C4-2B (cell line): ENCODE data around the gene FOXO1.

Source experiments
- H3K27ac ChIP-seq: fragments of 450-650 bp; 2 replicates; pipeline ENCODE4 v1.5.1; 2017
- CTCF ChIP-seq: fragments of 450-650 bp; conservative IDR thresholded peaks from 2 replicates; pipeline ENCODE4 v1.5.1; 2017; ENCODE audit warnings: mild to moderate bottlenecking
- ZFX ChIP-seq: fragments of 450-650 bp; IDR thresholded peaks from 2 replicates; pipeline ENCODE4 v1.6.1; 2017

Gene FOXO1

DNA sequence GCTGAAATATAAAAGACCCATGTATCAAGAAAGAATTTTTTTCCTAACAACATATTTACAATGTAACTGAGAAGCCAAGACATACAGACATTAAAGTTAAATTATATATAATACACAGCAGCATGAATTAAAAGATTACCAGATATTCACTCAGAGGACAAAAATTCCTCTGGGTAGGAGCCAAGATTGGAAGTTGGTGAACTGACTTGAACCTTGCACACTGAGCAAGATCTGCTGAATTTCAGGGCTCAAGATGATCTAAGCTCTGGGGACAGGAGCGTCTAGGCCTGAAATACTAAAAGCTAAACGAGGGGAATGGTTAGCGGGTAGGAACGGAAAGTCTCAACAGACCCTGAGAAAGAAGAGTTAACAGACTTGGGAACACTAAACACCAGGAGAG, 8.5 kb downstream of the FOXO1 start:
- H3K27ac ChIP-seq: no peak overlapping the region
- TF ChIP-seq ZFX (no peak), CTCF (no peak)

DNA sequence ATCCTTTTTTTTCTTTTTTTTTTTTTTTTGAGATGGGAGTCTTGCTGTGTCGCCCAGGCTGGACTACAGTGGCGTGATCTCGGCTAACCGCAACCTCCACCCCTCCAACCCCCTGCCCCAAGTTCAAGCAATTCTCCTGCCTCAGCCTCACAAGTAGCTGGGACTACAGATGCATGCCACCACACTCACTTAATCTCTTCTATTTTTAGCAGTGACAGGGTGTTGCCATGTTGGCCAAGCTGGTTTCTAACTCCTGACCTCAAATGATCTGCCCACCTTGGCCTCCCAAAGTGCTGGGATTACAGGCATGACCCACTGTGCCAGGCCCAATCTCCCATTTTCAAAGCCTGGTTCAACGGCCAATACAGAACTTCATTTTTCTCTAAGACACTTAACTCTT, 9.1 kb downstream of the FOXO1 start:
- no peak overlapping the region for H3K27ac ChIP-seq
- TF ChIP-seq ZFX (no peak), CTCF (no peak)

- H3K27ac ChIP-seq: no peak overlapping the region
- TF ChIP-seq CTCF (no peak), ZFX (no peak)
Measured at GRCh38 chr13:40656358-40656757, 10.1 kb downstream of the FOXO1 start.

GRCh38 chr13:40653527-40654318, 12.7 kb downstream of the FOXO1 start:
- H3K27ac ChIP-seq: no peak overlapping the region
- TF ChIP-seq CTCF: no peak
- TF ChIP-seq ZFX: no peak

GRCh38 chr13:40652588-40652940, 13.9 kb downstream of the FOXO1 start:
- H3K27ac ChIP-seq: no peak overlapping the region
- TF ChIP-seq CTCF: no peak
- TF ChIP-seq ZFX: no peak

GRCh38 chr13:40651866-40652587, 14.4 kb downstream of the FOXO1 start:
- H3K27ac ChIP-seq: no peak overlapping the region
- TF ChIP-seq CTCF: no peak
- no peak for TF ChIP-seq ZFX

- TF ChIP-seq ZFX: no peak
- no peak for TF ChIP-seq CTCF
- H3K27ac ChIP-seq: no peak overlapping the region
Measured at GRCh38 chr13:40648841-40649240, 17.6 kb downstream of the FOXO1 start.
